Stimulated activated CD8-positive, alpha-beta memory T cell treated with anti-CD3 and anti-CD28 coated beads, Interleukin-4, amount 100 ng/mL, for 1 hour (primary cell): ENCODE data around the gene ZEB1.
"Not testable (repeated sequence)": the region's sequence is repeated elsewhere in the genome, so short reads cannot be mapped to it uniquely, and the experiment has no call there.

Experiments
- DNase-seq, 2 donors: peaks; one replicate each; pipeline ENCODE4 v3.0.0-alpha.2; 2020; ENCODE audit warnings: low read depth in 2 of 2, low spot score in 1 of 2

ZEB1 gene

DNA sequence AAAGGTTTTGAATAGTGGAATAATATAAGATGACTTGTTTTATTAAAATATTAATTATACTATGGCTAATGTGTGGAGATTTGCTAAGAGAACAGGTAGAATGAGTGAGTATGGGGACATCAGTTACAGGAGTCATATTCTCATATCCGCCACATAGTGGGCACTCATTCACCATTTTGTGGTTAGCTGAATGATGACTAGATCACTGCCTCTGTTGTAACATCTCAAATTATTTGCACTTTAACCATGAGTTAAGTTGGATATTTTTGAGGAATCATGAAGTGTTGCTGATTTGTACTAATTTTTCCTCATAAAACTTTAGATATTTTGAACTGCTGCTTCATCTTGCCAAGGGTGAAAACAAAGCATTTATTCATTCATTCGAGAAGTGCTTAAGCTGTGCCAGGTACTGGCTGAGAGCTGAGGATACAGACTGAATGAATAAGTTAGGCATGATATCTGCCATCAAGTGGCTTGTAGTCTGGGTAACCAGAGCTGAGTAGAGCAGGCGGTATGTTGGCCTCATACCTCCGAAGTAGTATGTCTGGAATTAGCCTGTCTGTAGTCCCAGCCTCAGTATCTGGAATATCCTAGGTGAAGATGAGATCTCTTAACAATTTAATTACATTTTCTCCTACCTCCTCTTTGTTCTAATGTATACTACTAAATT is 100.5 kb downstream of the ZEB1 start:
- DNase-seq: no peak

DNA sequence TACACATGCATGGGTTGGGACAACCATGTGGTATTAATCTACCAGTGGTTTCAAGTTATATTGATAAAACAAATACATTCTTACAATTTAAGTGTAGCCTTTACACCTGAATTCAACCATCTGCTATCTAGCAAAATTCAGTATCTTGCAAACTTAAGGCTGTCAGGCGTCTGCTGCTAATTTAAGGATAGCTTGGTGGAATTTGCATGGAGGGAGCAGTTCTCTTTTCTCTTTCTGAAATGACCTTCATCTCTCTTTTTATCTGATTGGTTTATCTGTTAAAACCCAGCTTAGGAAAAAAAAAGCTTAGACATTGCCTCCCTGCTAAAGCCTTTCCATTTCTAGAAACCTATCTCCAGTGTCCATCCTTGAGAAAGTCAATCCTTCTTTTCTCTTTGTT is 102.3 kb downstream of the ZEB1 start:
- no peak for DNase-seq

DNA sequence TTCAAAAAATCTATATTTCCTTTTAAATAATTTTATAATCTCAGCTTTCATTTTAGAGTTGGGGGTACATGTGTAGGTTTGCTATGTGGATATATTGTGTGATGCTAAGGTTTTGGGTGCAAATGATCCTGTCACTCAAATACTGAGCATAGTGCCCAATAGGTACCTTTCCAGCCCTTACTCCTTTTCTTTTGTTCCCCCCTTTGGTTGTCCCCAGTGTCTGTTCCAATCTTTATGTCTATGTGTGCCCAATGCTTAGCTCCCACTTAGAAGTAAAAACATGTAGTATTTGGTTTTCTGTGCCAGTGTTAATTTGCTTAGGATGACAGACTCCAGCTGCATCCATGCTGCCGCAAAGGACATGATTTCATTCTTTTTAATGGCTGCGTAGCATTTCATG is 103.6 kb downstream of the ZEB1 start:
- DNase-seq: no peak

DNA sequence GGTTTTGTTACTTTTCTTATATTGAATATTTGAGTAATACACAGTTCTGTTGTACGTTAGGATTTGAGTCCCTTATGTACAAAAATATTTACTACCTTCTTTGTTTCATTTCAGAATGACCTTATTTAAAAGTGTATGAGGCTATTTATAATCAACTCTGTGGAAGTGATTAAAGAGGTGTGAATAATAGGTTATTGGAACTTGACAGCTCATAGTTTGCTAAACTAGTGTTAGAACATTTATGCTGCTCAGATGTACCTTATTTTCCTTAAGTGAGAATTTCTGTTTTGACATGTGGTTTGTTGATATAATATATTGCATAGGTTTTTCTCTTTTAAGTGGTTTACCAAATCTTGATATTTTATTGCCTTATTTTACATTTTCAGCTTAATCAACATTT is 105.5 kb downstream of the ZEB1 start:
- no peak for DNase-seq

DNA sequence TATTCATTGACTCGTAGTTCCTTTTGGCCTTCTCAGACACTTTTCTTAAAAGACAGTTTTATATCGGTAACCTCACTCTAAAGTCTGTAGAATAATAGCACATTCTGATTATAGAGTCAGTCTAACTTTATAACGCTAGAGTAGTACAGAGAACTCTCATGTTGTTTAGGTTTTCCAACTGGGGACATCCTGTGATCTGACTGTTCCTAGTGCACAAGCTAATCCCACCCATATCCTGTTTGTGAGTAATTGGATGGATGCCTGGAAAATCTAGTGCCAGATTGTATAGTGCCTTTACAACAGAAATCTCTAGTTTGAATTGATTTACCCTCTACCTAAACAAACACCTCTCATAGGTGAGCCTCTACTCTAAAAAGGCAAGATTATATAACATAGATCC is 107.4 kb downstream of the ZEB1 start:
- DNase-seq: no peak

DNA sequence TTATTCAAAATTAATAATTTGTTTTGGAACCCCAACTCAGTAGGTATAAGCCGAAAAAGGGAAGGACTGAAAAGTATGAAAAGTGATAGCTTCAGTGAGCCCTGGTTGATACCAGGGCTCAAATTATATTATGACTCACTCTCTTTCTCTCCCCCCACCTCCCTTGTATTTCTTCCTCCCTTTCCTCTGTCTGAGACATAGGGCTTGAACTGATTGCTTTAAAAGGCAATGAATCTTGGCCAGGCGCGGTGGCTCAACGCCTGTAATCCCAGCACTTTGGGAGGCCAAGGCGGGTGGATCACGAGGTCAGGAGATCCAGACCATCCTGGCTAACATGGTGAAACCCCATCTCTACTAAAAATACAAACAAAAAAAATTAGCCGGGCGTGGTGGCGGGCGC is 108.3 kb downstream of the ZEB1 start:
- DNase-seq: not testable (repeated sequence)

DNA sequence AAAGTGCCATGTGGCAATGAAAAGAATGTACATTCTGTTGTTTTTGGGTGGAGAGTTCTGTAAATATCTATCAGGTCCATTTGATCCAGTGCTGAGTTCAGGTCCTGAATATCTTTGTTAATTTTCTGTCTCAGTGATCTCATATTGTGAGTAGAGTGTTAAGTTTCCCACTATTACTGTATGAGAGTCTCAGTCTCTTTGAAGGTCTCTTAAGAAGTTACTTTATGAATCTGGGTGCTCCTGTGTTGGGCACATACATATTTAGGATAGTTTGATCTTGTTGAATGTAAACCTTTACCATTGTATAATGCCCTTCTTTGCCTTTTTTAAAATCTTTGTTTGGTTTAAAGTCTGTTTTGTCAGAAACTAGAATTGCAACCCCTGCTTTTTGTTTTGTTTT is 109.5 kb downstream of the ZEB1 start:
- DNase-seq: not testable (repeated sequence)

DNA sequence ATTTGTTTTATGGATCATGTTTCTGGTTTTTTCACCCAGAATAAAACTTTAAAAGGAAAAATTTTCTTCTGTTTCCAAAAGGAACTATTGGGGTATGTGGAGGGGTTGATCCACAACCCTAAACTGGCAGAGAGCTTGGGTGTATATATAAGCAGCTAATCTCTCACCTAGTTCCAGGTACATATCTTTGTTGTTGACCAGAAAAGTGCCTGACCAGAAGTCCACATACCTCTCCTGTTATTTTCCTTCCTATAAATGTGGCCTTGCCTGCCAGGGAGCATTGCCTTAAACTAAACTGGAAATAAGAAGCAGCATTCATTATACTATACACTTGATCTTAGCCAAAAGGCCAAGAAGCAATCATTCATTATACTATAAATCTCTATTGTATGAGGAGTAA is 112.0 kb downstream of the ZEB1 start:
- DNase-seq: no peak

DNA sequence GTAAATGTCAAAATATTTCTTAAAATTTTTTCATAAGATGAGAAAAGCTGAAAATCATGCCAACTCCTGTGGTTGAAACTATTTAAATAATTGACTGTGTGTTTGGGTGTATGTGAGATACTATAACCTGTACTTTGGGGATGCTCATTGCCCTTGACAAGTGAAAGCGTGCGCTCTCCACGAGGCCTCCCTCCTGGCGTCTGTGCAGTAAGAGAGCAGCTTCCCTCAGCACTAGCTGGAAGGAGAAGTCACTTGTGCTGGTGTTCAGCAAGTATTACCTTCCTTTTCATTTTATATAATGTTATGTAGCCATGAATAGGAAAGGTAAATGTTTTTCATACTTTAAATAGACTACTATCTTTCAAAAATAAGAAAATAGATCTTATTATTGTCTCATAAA is 118.9 kb downstream of the ZEB1 start:
- DNase-seq: no peak

DNA sequence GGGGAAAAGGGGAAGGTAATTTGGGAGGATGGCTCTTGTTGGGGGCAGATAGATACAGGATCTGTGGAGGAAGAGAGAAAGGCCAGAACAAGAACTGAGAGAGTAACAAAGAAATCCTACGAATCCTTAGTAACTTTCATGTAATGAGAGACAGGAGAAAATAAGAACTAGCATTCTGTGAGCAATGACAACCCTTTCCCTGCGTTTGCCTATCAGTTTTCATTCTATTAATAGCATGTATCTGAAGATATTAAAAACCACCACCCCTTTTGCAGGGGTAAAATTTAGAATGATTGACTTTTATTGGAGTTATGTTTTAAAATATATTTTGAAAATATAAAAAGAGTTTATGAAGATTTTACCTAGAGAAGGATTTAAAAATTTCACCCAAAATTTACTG is 132.8 kb downstream of the ZEB1 start:
- no peak for DNase-seq

DNA sequence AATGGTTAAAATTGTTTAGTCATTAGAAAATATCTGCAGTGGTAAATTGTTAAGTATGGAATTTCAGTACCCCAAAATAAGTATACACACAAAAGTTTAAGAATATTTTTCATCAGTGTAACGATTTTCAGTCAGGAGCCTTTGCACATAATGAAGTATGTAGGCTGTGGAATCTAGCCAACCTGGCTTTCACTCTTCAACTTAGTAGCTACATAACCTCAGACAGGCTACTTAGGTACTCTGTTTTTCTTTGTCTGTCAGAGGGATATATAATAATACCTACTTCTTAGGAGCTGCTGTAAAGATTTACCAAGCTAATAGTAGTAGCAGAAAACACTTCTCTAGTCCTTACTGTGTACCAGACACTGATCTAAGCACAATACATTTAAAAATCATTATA is 137.5 kb downstream of the ZEB1 start:
- no peak for DNase-seq

DNA sequence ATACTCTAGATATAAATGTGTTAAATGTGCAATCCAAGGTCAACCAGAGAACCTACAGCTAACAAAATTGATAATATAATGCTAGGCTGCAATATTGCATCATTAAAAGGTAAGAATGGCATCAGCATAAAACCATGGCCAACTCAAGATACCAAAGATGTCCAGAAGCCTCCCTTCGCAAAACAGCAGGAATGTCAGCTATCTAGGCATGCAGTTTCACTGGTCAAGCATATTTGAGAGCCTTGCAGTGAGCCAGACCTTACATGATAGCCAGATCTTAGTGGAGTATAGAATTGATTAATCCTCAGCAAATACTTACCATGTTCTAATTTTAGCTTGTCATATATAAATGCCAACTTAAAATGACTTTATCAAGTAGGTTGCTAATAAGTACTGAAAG is 138.8 kb downstream of the ZEB1 start:
- DNase-seq: no peak

DNA sequence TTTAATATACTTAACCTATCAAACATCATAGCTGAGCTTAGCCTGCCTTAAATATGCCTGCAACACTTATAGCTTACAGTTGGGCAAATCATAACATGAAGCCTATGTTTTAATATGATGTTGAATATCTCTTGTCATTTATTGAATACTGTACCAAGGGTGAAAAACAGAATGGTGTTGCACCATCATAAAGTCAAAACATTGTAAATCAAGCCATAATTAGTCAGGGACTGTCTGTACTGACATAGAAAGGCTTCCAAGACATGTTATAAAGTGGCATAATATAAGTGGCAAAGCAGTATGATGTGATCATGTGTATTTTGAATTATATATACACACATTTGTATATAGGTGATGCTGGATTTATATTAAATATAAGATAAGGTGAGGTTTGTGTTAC is 140.0 kb downstream of the ZEB1 start:
- DNase-seq: no peak

DNA sequence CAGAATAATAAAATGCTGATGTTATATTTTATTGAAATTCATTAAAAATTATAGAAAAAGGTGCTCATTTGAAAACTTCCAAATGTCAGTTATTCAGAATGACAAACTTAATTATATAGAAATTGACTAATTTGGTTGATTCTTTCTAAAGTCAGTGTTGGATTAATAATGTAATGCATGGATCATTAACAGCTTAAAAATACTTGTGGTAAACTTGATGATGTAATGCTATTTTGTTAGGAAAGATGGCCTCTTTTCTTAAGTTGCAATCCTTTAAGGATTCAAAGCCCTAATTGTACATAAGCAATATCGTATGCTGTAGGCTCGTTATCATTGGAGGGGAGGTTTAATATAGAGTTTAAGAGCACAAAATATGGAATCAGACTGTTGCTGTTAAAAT is 141.2 kb downstream of the ZEB1 start:
- no peak for DNase-seq

DNA sequence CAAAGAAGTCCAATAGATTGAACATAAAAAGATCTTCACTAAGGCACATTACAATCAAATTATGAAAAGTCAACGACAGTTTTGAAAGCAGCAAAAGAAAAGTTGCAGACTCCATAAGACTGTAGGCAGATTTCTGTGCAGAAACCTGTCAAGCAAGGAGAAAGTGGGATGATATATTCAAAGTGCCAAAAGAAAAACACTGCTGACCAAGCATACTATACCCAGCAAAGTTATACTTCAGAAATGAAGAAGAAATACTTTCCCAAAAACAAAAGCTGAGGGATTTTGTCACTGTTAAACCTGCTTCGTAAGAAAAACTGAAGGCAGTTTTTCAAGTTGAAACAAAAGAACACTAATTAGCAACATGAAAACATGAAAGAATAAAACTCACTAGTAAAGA is 145.5 kb downstream of the ZEB1 start:
- no peak for DNase-seq

DNA sequence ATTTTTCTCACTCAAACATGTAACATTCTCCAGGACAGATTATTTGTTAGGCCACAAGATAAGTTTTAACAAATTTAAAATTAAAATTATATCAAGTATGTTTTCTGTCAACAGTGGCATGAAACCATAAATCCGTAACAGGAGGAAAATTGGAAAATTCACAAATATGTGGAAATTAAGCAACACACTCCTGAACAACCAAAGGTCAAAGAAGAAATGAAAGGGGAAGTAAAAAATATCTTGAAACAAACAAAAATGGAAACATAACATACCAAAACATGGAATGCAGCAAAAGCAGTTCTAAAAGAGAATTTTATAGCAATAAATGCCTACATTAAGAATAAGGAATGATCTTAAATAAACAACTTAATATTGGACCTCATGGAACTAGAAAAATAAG is 147.3 kb downstream of the ZEB1 start:
- no peak for DNase-seq

DNA sequence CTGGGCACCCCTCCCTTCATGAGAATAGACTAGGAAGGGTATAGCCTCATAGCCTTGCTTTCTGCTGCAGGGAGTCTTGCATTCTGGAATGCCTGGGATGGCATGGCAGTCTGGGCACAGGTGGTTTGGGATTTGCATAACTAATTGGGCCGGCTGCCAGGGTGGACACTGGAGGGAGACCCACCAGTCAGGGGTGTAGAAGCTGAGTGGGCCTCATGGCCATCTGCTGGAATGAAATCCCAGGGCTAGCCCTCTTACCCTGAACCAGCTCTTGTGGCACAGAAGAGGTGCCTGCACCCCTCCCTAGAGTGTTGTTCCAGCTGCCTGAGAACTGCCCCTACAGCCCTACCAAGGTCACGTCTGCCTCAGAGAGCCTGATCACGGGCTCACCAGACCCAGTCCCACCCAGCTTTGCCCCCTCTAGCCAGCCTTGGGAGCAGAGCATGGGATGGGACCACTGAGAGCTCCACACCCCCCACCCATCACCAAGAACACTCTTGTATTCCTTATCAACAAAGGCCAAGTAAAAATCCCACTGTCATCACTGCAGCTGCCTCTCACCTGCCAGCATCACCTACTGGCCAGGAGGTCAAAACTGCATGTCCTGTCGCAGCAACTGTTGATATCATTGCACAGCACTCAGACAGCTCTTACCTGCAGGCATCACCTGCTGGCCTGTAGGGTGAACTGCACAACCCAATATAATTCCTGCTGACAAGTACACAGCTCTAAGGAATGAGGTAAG is 148.9 kb downstream of the ZEB1 start:
- no peak for DNase-seq

DNA sequence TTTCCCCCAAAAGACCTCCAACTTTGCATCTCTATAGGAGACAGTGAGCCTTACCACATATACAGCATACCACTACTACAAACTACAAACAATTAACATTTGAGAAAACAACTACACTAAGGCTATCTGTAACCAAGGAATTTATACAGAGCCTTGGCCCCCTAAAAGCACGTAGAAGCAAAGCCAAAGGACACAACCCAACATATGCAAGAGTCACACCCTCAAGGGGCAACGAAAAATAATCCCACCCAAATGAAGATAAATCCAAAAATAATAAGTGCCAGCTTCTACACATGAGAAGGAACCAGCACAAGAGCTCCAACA is 149.5 kb downstream of the ZEB1 start:
- DNase-seq: no peak

DNA sequence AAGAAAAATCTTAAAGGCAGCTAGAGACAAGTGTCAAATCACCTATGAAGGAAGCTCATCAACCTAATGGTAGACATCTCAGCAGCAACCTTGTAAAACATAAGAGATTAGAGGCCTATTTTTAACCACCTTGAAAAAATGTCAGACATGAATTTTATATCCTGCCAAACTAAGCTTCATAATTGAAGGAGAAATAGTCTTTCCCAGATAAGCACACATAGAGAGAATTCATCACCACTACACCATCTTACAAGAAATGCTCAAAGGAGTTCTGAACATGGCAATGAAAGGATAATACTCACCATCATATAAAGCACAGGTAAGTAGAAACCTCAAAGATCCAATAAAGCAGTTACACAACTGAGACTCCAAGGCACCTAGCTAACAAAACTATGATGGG is 156.5 kb downstream of the ZEB1 start:
- DNase-seq: no peak

DNA sequence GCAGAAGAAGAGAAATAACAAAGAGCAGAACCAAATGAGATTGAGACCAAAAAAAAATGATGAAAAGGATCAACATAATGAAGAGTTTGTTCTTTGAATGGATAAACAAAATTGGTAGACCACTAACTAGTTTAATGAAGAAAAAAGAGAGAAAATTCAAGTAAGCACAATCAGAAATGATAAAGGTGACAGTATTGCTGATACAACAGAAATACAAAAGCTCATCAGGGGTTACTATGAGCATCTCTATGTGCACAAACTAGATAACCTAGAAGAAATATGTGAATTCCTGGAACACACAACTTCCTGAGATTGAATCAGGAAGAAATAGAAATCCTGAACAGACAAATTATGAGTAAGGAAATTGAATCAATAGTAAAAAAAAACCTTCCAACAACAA is 157.1 kb downstream of the ZEB1 start:
- DNase-seq: no peak

DNA sequence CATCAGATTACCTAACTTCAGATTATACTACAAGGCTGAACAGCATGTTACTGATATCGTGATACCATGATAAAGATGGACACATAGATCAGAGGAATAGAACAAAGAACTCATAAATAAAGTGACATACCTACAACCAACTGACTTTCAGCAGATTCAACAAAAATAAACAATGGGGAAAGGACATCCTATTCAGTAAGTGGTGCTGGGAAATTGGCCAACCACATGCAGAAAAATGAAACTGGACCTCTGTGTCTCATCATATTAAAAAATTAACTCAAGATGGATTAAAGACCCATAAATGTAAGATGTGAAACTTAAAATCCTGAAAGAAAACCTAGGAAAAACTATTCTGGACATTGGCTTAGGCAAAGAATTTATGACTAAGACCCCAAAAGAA is 158.6 kb downstream of the ZEB1 start:
- DNase-seq: no peak

DNA sequence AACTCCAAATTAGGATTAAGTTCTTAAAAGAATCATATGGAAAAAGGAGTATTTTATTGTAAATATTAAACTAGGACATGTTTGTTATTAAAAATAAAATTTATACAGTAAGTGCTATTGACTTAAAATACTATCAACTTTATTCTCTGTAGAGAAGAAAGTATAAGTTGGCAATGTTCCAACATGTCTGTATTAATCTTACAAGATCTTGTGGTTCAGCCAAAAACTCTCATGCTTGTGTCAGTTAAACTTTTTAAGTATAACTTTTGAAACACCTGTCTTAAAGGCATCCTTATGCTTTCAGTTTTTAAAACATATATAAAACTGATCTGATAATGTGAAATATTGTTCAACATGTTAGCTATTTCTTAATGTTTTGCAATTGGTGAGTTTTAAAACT is 160.7 kb downstream of the ZEB1 start:
- no peak for DNase-seq

DNA sequence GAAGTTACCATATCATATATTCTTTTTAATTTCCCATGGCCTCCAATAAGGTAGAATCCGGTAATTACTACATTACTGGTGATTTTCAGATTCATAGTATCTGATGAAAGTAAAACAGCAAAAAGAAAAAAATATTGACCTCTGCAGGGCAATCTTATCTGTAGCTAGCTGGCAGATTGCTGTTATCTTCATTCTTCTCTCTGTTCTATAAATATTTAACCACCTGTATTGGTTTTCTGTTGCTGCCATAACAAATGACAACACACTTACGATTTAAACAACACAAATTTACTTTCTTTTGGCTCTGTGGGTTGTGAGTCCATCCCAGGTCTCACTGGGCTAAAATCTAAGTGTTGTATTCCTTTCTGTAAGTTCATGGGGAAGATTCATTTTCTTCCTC is 164.5 kb downstream of the ZEB1 start:
- no peak for DNase-seq
